ENCODE measurements around the gene ERH.

DNA sequence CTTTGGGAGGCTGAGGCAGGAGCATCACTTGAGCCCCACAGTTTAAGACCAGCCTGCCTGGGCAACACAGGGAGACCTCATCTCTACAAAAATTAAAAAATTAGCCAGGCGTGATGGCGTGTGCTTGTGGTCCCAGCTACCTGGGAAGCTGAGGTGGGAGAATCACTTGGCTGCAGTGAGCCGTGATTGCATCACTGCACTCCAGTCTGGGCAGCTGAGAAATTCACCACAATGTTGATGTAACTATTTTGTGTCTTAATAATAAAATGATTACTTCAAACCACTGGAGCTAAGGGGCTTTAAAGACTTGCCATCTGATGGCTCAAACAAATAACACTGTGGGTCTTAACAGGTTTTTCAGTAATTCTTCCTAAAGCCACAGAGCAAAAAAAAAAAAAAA lies 10.8 kb downstream of the ERH start:
- TF ChIP-seq, protein P1, sequence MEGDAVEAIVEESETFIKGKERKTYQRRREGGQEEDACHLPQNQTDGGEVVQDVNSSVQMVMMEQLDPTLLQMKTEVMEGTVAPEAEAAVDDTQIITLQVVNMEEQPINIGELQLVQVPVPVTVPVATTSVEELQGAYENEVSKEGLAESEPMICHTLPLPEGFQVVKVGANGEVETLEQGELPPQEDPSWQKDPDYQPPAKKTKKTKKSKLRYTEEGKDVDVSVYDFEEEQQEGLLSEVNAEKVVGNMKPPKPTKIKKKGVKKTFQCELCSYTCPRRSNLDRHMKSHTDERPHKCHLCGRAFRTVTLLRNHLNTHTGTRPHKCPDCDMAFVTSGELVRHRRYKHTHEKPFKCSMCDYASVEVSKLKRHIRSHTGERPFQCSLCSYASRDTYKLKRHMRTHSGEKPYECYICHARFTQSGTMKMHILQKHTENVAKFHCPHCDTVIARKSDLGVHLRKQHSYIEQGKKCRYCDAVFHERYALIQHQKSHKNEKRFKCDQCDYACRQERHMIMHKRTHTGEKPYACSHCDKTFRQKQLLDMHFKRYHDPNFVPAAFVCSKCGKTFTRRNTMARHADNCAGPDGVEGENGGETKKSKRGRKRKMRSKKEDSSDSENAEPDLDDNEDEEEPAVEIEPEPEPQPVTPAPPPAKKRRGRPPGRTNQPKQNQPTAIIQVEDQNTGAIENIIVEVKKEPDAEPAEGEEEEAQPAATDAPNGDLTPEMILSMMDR (IDR thresholded peaks at IDR 0.05): no peak
- TF ChIP-seq POLR2A (IDR thresholded peaks at IDR 0.05) (no peak), POLR2AphosphoS5 (IDR thresholded peaks at IDR 0.05) (no peak)
